ENCODE measurements around the gene NAGS. TPM values are rescaled to one million over a fixed set of nuclear protein-coding genes. Genes with fewer than 3 reads are reported as not detected.
A peak's percentile ranks its signal among the peaks of the same experiment; 100 is the strongest.
"Not testable (repeated sequence)": the region's sequence is repeated elsewhere in the genome, so short reads cannot be mapped to it uniquely, and the experiment has no call there.

NAGS gene, protein sequence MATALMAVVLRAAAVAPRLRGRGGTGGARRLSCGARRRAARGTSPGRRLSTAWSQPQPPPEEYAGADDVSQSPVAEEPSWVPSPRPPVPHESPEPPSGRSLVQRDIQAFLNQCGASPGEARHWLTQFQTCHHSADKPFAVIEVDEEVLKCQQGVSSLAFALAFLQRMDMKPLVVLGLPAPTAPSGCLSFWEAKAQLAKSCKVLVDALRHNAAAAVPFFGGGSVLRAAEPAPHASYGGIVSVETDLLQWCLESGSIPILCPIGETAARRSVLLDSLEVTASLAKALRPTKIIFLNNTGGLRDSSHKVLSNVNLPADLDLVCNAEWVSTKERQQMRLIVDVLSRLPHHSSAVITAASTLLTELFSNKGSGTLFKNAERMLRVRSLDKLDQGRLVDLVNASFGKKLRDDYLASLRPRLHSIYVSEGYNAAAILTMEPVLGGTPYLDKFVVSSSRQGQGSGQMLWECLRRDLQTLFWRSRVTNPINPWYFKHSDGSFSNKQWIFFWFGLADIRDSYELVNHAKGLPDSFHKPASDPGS
- 1 to 10 TPM in 2 of 3 donors, under 1 TPM in 1; 0.16 to 5.2 (median 4.7) TPM for total RNA-seq

DNA sequence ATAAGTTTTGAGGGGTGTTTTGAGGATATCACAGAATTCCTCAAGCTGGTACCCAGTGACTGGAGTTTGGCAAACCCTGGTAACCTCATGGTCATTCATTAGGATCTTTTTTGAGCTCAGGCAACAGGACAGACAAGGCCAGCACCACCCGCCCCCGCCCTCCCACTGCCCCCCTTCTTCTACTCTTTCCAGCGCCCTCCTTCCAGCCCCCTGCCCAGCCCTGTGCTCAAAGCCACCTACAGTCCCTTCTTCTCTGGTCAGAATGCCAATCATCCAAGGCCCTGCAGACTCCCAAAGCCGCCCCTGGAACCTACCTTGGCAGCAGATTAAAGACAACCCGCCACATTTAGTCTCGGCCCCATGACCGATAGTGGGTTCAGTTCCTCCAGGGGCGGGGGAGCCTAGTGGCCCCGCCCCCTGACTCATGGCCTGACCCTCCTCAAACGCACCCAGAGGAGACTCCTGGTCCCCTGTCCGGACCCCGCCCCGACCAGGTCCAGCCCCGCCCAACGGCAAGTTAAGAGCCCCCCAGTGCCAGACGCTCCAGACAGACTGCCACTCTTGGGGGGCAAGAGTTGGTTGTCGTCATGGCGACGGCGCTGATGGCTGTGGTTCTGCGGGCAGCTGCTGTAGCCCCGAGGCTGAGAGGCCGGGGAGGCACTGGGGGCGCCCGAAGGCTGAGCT is at the start of gene NAGS:
NAGS (plus strand) TSS at position 546 of the 684 bp plus-strand sequence; CDS start at position 588, 42 bp downstream.
- Histone ChIP-seq H3K9me3 (no peaks in the 10 kb centered on the region), H3K27me3 (peaks cover 0 to 15% of the 10 kb centered on the region in 2 donors), H3K36me3 (no peaks in the 10 kb centered on the region), H3K27ac (peak within 1 kb of the TSS in 1 of 2 donors; percentile 85), H3K4me3 (peak within 1 kb of the TSS; percentile 40 to 86 (median 67)), H3K4me1 (peaks cover 0 to 8% of the 10 kb centered on the region in 2 donors)
- intact Hi-C loops (cut with DNase I; ENCODE audit: low total_unique reads), result no loop called here
- no peak for DNase-seq (ENCODE audit: low spot score in 2 of 2)
- TF ChIP-seq, protein P1, sequence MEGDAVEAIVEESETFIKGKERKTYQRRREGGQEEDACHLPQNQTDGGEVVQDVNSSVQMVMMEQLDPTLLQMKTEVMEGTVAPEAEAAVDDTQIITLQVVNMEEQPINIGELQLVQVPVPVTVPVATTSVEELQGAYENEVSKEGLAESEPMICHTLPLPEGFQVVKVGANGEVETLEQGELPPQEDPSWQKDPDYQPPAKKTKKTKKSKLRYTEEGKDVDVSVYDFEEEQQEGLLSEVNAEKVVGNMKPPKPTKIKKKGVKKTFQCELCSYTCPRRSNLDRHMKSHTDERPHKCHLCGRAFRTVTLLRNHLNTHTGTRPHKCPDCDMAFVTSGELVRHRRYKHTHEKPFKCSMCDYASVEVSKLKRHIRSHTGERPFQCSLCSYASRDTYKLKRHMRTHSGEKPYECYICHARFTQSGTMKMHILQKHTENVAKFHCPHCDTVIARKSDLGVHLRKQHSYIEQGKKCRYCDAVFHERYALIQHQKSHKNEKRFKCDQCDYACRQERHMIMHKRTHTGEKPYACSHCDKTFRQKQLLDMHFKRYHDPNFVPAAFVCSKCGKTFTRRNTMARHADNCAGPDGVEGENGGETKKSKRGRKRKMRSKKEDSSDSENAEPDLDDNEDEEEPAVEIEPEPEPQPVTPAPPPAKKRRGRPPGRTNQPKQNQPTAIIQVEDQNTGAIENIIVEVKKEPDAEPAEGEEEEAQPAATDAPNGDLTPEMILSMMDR (IDR thresholded peaks at IDR 0.05), result no peak
- TF ChIP-seq POLR2AphosphoS5 (IDR thresholded peaks at IDR 0.05) (no peak), POLR2A (IDR thresholded peaks at IDR 0.05) (no peak)

DNA sequence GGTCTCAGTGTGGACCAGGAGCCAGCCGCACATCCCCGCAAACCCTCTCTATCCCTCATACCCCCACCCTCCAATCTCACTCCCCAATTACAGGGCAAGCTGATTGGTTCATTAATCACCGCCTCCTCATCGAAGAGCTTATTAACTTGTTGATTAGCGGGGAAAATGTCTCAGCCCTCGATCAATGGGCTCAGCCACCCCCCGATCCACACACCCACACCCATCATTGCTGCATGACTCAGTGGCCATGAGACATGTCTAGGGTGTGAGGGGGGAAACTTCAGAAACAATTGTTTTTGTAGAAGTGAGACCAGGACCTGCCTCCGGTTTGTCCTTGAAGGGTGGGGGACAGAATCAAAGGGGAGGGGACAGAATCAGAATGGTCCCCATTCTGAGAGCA is 48.2 kb upstream of the NAGS start:
- H3K4me1 ChIP-seq, result no peaks in the 10 kb centered on the region
- H3K36me3 ChIP-seq, result no peaks in the 10 kb centered on the region
- H3K27me3 ChIP-seq, result peaks cover 4 to 23% of the 10 kb centered on the region in 2 donors
- no peak overlapping the region for H3K27ac ChIP-seq
- intact Hi-C loops (cut with DNase I; ENCODE audit: low total_unique reads), result no loop called here
- TF ChIP-seq POLR2AphosphoS5 (IDR thresholded peaks at IDR 0.05) (no peak), POLR2A (IDR thresholded peaks at IDR 0.05) (no peak)
- TF ChIP-seq, protein P1 (IDR thresholded peaks at IDR 0.05), result no peak
- no peaks in the 10 kb centered on the region for H3K9me3 ChIP-seq
- no peak overlapping the region for H3K4me3 ChIP-seq
- DNase-seq (ENCODE audit: low spot score in 2 of 2), result no peak

DNA sequence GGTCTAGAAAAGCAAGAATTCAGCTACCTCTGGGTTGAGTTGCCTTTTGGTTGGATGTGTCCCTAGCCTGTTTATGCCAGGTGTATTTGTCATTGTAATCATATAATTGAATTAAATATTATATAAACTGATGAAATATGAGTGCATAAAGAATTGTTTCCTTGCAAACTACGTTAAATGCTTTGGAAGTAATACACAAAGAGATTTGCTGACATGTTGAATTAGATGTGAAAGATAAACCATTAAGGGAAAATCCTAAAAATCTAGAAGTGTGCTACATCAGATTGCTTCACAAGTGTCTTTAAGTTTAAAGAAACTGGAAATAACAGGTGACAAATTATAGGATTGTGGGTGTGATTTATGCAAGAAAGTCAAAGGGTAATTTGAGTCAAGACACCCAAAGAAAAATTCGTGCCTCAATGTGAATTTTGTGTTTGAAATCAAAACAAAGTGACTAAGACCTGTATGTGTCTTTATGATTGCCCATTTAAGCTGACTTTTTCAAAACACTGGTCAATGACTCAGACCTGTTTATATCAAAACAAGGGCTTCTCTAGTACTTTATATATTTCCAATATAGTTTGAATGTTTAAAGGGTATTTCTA is 45.6 kb upstream of the NAGS start:
- H3K4me1 ChIP-seq, result no peaks in the 10 kb centered on the region
- H3K4me3 ChIP-seq, result no peak overlapping the region
- no peaks in the 10 kb centered on the region for H3K27me3 ChIP-seq
- no peaks in the 10 kb centered on the region for H3K9me3 ChIP-seq
- H3K36me3 ChIP-seq, result no peaks in the 10 kb centered on the region
- no peak for DNase-seq (ENCODE audit: low spot score in 2 of 2)
- H3K27ac ChIP-seq, result no peak overlapping the region
- no peak for TF ChIP-seq POLR2A (IDR thresholded peaks at IDR 0.05)
- TF ChIP-seq POLR2AphosphoS5 (IDR thresholded peaks at IDR 0.05), result no peak
- TF ChIP-seq, protein P1 (IDR thresholded peaks at IDR 0.05), result no peak
- intact Hi-C loops (cut with DNase I; ENCODE audit: low total_unique reads), result no loop called here

DNA sequence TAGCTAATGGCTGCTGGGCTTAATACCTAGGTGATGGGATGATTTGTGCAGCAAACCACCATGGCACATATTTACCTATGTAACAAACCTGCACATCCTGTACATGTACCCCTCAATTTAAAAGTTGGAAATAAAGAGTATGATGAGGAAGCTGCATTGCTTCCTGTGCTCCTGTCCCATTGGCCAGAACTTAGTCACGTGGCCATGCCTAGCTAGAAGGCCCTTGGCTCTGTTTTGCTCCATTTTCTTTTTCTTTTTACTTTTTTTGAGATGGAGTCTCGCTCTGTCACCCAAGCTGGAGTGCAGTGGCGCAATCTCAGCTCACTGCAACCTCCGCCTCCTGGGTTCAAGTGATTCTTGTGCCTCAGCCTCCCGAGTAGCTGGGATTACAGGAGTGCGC is 43.1 kb upstream of the NAGS start:
- intact Hi-C loops (cut with DNase I; ENCODE audit: low total_unique reads); DNase-seq (ENCODE audit: low spot score in 2 of 2); H3K9me3 ChIP-seq; H3K27me3 ChIP-seq; H3K27ac ChIP-seq; H3K36me3 ChIP-seq; H3K4me3 ChIP-seq; H3K4me1 ChIP-seq: not testable (repeated sequence)

DNA sequence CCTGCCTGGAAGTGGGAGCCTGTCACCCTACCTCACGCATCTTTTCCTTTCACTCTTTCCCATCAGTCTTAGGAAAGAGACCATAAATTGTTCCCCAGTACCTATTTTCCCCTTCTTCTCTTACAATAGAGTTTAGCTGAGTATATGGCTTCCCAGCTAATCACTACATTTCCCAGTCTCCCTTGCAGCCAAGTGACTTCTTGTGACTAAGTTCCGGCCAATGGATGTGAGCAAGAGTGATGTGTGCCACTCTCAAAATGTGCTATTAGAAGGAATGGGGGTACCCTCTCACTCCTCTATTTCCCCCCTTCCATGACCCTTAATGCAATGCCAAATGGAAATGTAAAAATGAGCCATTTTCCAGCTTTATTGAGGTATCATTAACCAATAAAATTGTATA is 42.5 kb upstream of the NAGS start:
- Histone ChIP-seq H3K4me3 (no peak overlapping the region), H3K9me3 (no peaks in the 10 kb centered on the region), H3K27me3 (no peaks in the 10 kb centered on the region), H3K27ac (no peak overlapping the region), H3K36me3 (no peaks in the 10 kb centered on the region), H3K4me1 (no peaks in the 10 kb centered on the region)
- TF ChIP-seq, protein P1 (IDR thresholded peaks at IDR 0.05), result no peak
- TF ChIP-seq POLR2A (IDR thresholded peaks at IDR 0.05) (no peak), POLR2AphosphoS5 (IDR thresholded peaks at IDR 0.05) (no peak)
- no peak for DNase-seq (ENCODE audit: low spot score in 2 of 2)
- intact Hi-C loops (cut with DNase I; ENCODE audit: low total_unique reads), result no loop called here

All from breast epithelium (tissue), 4 donors.